ENCODE results near the gene GPAT2. TPM values are rescaled to one million over a fixed set of nuclear protein-coding genes. Genes with fewer than 3 reads are reported as not detected.
"Not testable (repeated sequence)": the region's sequence is repeated elsewhere in the genome, so short reads cannot be mapped to it uniquely, and the experiment has no call there.

Gene GPAT2
- total and polyA plus RNA-seq, 2 of the 13 experiments (the other 11 are each of a cell fraction or from before 2014, with no cell fraction given), result not detected

DNA sequence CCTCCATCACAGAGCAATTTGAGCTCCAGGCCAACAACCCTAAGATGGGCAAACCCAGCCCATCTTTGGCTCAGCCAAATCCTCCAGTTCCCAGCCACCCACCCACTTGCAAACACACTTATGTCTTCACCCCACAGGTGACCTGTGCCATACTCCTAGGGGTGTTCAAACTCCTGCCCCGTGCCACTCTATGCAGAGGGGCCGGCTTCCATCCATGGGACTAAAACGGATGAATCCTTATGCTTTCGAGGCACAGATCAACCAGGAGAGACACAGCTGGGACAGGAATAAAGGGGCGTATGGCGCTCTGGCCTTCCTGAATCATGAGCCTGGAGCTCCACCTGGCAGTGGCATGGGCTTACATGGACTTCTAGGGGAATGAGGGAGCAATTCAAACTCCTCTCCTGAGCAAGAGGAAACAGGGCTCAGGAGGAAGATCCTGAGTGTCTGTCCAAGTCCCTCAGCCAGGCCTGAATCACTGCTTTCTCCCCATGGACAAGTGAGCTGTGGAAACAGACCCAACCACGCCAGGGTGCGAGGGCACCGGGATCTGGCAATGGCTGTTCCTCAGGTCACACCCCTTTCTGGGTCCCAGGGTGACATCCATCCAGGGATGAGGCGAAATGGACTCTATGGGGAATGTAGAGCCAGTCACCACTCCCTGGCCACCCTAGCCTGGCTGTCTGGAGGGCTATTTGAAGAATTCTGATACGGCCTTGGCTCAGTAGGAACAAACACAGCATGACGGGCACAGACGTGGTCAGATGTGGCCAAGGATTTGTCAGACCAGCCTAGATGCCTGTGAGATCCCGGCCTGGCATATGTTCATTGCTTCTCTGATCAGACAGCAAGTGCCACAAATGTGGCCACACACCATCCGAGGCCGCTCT is 36.6 kb upstream of the GPAT2 start:
- H3K36me3 ChIP-seq (replicated peaks in 1 of 2; ENCODE audit: control insufficient read depth in 1 of 2, insufficient read depth in 2 of 2, low read length in 2 of 2); H3K9ac ChIP-seq (ENCODE audit: insufficient read depth, low read depth, low read length); FAIRE-seq; CTCF ChIA-PET (ENCODE audit: low intra/inter-chr PET ratio, low total read pairs); H3K27ac ChIP-seq (ENCODE audit: extremely low read length, insufficient read depth, low read length); H3K9me3 ChIP-seq (ENCODE audit: low read length); H3K4me3 ChIP-seq (replicated peaks in 1 of 3; ENCODE audit: insufficient read depth in 1 of 3, low read depth in 2 of 3, low read length in 3 of 3); BruUV-seq (replicated peaks); H3K27me3 ChIP-seq (ENCODE audit: control insufficient read depth in 1 of 2, insufficient read depth in 2 of 2, low read length in 2 of 2); DNase-seq (ENCODE audit: low spot score); ATAC-seq; H2AFZ ChIP-seq (ENCODE audit: low read length); POLR2A ChIA-PET; H3K79me2 ChIP-seq (ENCODE audit: insufficient read depth, low read length); H3K4me2 ChIP-seq (ENCODE audit: low read depth, low read length); H4K20me1 ChIP-seq (ENCODE audit: insufficient read depth, low read length); intact Hi-C loops (cut with micrococcal nuclease; ENCODE audit: unreplicated experiment): not testable (repeated sequence)
- 71% methylated on average over 12 of the region's 16 CpGs for WGBS (ENCODE audit: low lambda C conversion rate)
- TF ChIP-seq, protein P1, sequence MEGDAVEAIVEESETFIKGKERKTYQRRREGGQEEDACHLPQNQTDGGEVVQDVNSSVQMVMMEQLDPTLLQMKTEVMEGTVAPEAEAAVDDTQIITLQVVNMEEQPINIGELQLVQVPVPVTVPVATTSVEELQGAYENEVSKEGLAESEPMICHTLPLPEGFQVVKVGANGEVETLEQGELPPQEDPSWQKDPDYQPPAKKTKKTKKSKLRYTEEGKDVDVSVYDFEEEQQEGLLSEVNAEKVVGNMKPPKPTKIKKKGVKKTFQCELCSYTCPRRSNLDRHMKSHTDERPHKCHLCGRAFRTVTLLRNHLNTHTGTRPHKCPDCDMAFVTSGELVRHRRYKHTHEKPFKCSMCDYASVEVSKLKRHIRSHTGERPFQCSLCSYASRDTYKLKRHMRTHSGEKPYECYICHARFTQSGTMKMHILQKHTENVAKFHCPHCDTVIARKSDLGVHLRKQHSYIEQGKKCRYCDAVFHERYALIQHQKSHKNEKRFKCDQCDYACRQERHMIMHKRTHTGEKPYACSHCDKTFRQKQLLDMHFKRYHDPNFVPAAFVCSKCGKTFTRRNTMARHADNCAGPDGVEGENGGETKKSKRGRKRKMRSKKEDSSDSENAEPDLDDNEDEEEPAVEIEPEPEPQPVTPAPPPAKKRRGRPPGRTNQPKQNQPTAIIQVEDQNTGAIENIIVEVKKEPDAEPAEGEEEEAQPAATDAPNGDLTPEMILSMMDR (CRISPR knock-in tag; IDR thresholded peaks at IDR 0.05), result 0 out of 2 replicates have a peak, but pooled peaks have one; percentile 5
- peaks cover 35% of the 10 kb centered on the region for H3K4me1 ChIP-seq (ENCODE audit: insufficient read depth, low read length)
- in situ Hi-C loops (cut with HindIII; ENCODE audit: extremely low pct_ligation_motif_present, low pct_unique_long_range_greater_than_20kb), result loop anchor here (25.0 kb wide), 1 partner anchor 1591 kb away; the partner anchor contains the start of genes ACTR1B and C2orf92

DNA sequence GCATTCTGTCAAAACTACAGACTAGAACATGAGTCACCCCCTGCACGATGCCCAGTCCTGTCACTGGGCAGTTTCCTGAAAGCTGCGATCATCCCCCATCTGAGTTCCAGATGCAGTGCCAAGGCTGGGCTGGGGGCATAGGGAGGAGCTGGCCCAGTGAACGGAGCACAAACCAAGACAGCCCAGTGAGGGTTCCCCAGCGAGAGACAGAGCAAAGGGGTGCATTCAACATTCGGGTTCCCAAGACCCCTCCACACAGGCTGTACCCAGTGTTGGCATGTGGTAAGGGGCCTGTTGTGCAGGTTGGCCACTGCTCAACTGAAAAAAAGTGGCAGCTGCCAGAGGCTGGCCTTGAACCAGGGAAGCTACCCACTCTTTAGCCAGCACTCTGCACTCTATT is 35.6 kb upstream of the GPAT2 start:
- intact Hi-C loops (cut with micrococcal nuclease; ENCODE audit: unreplicated experiment); H3K36me3 ChIP-seq (replicated peaks in 1 of 2; ENCODE audit: control insufficient read depth in 1 of 2, insufficient read depth in 2 of 2, low read length in 2 of 2); H3K9me3 ChIP-seq (ENCODE audit: low read length); POLR2A ChIA-PET; FAIRE-seq; BruUV-seq (replicated peaks); H4K20me1 ChIP-seq (ENCODE audit: insufficient read depth, low read length); H3K4me2 ChIP-seq (ENCODE audit: low read depth, low read length); ATAC-seq; H3K4me3 ChIP-seq (replicated peaks in 1 of 3; ENCODE audit: insufficient read depth in 1 of 3, low read depth in 2 of 3, low read length in 3 of 3); H3K27ac ChIP-seq (ENCODE audit: extremely low read length, insufficient read depth, low read length); DNase-seq (ENCODE audit: low spot score); CTCF ChIA-PET (ENCODE audit: low intra/inter-chr PET ratio, low total read pairs); H3K79me2 ChIP-seq (ENCODE audit: insufficient read depth, low read length); H3K27me3 ChIP-seq (ENCODE audit: control insufficient read depth in 1 of 2, insufficient read depth in 2 of 2, low read length in 2 of 2); H2AFZ ChIP-seq (ENCODE audit: low read length); H3K9ac ChIP-seq (ENCODE audit: insufficient read depth, low read depth, low read length): not testable (repeated sequence)
- peaks cover 45% of the 10 kb centered on the region for H3K4me1 ChIP-seq (ENCODE audit: insufficient read depth, low read length)
- in situ Hi-C loops (cut with HindIII; ENCODE audit: extremely low pct_ligation_motif_present, low pct_unique_long_range_greater_than_20kb), result loop anchor here (25.0 kb wide), 1 partner anchor 1592 kb away; the partner anchor contains the start of genes ACTR1B and C2orf92
- 85% methylated on average over 5 of the region's 5 CpGs for WGBS (ENCODE audit: low lambda C conversion rate)

Measured in HepG2 (cell line).